Fibroblast of lung (primary cell): ENCODE measurements around the gene ADCY9.
"Not testable (repeated sequence)": the region's sequence is repeated elsewhere in the genome, so short reads cannot be mapped to it uniquely, and the experiment has no call there.

Experiments
- CTCF ChIP-seq, 2 donors: IDR thresholded peaks in 1 of 2; conservative IDR thresholded peaks in 1 of 2; 1 replicate in 1 of 2; 2 replicates in 1 of 2; pipeline ENCODE4 v1.5.1; 2011 to 2012; ENCODE audit warnings: low read length in 2 of 2, control low read depth in 1 of 2, inconsistent platforms in 1 of 2, low read depth in 1 of 2, mild to moderate bottlenecking in 1 of 2
- EZH2 ChIP-seq: IDR thresholded peaks from 2 replicates; pipeline ENCODE4 v1.5.1; 2012; ENCODE audit warnings: low read length, control low read depth, mild to moderate bottlenecking; ENCODE audit errors: missing control alignments

GRCh38 chr16:3951380-3951779, 164.9 kb downstream of the ADCY9 start:
- not testable (repeated sequence) for TF ChIP-seq CTCF (conservative IDR thresholded peaks at IDR 0.05 in 1 of 2, IDR thresholded peaks at IDR 0.05 in 1 of 2; ENCODE audit: low read depth in 1 of 2, low read length in 2 of 2); EZH2
